ENCODE results near the gene ADK.

Gene ADK

GRCh38 chr10:74650613-74651012 is 499.6 kb downstream of the ADK start:
- intact Hi-C loops (cut with DNase I): no loop called here

GRCh38 chr10:74651565-74651964 is 500.5 kb downstream of the ADK start:
- DNase-seq: no peak
- intact Hi-C loops (cut with DNase I): no loop called here

More at GRCh38 chr10:74650613-74651012, 499.6 kb downstream of the ADK start:
- DNase-seq: no peak

GRCh38 chr10:74652664-74653063 is 501.6 kb downstream of the ADK start:
- intact Hi-C loops (cut with DNase I): no loop called here
- DNase-seq: no peak

GRCh38 chr10:74658511-74658910 is 507.5 kb downstream of the ADK start:
- DNase-seq: no peak
- intact Hi-C loops (cut with DNase I): no loop called here

GRCh38 chr10:74662635-74663034 is 511.6 kb downstream of the ADK start:
- intact Hi-C loops (cut with DNase I): no loop called here
- no peak for DNase-seq

GRCh38 chr10:74669210-74669609 is 518.2 kb downstream of the ADK start:
- DNase-seq: no peak
- intact Hi-C loops (cut with DNase I): no loop called here

GRCh38 chr10:74671716-74672115 is 520.7 kb downstream of the ADK start:
- intact Hi-C loops (cut with DNase I): no loop called here
- DNase-seq: no peak

- DNase-seq: no peak
- intact Hi-C loops (cut with DNase I): no loop called here
Measured at GRCh38 chr10:74672430-74673165, 521.6 kb downstream of the ADK start.

- DNase-seq: no peak
- intact Hi-C loops (cut with DNase I): no loop called here
Measured at GRCh38 chr10:74674927-74675326, 523.9 kb downstream of the ADK start.

- DNase-seq: no peak
- intact Hi-C loops (cut with DNase I): no loop called here
Measured at GRCh38 chr10:74675484-74675883, 524.5 kb downstream of the ADK start.

- intact Hi-C loops (cut with DNase I): no loop called here
- DNase-seq: no peak
Measured at GRCh38 chr10:74677951-74678350, 526.9 kb downstream of the ADK start.

- no peak for DNase-seq
Measured at GRCh38 chr10:74681917-74682627, 531.1 kb downstream of the ADK start.

GRCh38 chr10:74683067-74683466 is 532.0 kb downstream of the ADK start:
- no peak for DNase-seq
- intact Hi-C loops (cut with DNase I): no loop called here

More at GRCh38 chr10:74681917-74682627, 531.1 kb downstream of the ADK start:
- intact Hi-C loops (cut with DNase I): no loop called here

GRCh38 chr10:74683621-74684364 is 532.8 kb downstream of the ADK start:
- intact Hi-C loops (cut with DNase I): no loop called here

GRCh38 chr10:74684462-74684861 is 533.4 kb downstream of the ADK start:
- intact Hi-C loops (cut with DNase I): no loop called here
- no peak for DNase-seq

More at GRCh38 chr10:74683621-74684364, 532.8 kb downstream of the ADK start:
- DNase-seq: no peak

GRCh38 chr10:74685564-74685963 is 534.5 kb downstream of the ADK start:
- intact Hi-C loops (cut with DNase I): no loop called here
- no peak for DNase-seq

- intact Hi-C loops (cut with DNase I): no loop called here
Measured at GRCh38 chr10:74690393-74690792, 539.4 kb downstream of the ADK start.

GRCh38 chr10:74691164-74691563 is 540.1 kb downstream of the ADK start:
- no peak for DNase-seq
- intact Hi-C loops (cut with DNase I): no loop called here

More at GRCh38 chr10:74690393-74690792, 539.4 kb downstream of the ADK start:
- DNase-seq: no peak

- intact Hi-C loops (cut with DNase I): no loop called here
- DNase-seq: no peak
Measured at GRCh38 chr10:74704629-74705357, 553.8 kb downstream of the ADK start.
